Panc1 (cell line): ENCODE results near the gene ACSL1.

Experiments used
- CTCF ChIP-seq: fragments of 450-650 bp; IDR thresholded peaks from 2 replicates; pipeline ENCODE4 v1.5.1; 2017; ENCODE audit warnings: mild to moderate bottlenecking
- TCF7L2 ChIP-seq: IDR thresholded peaks from 2 replicates; pipeline ENCODE4 v1.6.1; 2011; ENCODE audit warnings: mild to moderate bottlenecking, low read depth, low read length, inconsistent platforms

GRCh38 chr4:184803133-184803532 is 22.6 kb downstream of the ACSL1 start:
- no peak for TF ChIP-seq CTCF
- TF ChIP-seq TCF7L2 = no peak
